Measurements from ENCODE around the gene LTC4S.

The LTC4S gene

DNA sequence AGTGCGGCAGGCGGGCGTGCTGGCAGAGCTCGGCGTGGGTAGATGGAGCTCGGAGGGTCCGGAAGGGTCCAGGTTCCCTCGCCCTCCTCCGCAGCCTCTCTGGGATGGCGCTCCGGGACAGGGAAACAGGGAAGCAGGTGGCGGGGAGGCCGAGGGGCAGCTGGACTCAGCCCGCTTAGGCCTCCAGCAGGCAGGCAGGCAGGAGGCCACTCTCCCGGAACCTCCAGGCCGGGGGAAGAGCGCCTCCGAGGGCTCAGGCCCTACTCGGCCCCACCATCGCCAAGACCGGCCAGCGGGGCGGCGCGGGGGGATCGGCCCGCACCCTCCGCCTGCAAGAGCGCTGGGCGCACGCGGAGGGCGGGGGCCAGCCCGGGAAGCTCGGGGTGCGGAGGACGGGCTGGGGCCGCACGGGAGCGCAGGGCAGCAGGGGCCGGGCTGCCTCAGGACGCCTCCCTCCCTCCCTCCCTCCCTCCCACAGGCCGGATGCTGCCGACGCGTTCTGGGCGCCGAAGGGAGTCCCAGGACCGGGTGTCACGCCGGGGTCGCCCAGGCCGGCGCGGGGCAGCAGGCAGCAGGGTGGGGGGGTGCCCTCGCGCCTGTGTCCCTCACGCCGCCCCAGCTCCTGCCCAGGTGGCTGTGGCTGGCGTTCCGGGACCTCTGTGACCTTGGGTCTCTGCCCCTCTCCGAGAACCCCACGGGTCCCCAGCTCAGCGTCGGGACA, 11.9 kb downstream of the LTC4S start:
- ATAC-seq: peak; percentile 44
- peak overlapping the region; percentile 97 for H3K4me3 Mint-ChIP-seq

GRCh38 chr5:179806250-179807048, 12.7 kb downstream of the LTC4S start, which contains the start of gene MGAT4B:
TSS of gene MGAT4B (minus strand) at chr5:179806866. CDS start at chr5:179806583, 283 bp downstream.
- Mint-ChIP-seq H3K27ac (peak within 1 kb of the TSS; percentile 87), H3K9me3 (no peaks in the 10 kb centered on the region), H3K4me1 (peaks cover 46% of the 10 kb centered on the region), H3K36me3 (peaks cover 20% of the 10 kb centered on the region), H3K4me3 (peak within 1 kb of the TSS; percentile 97), H3K27me3 (no peaks in the 10 kb centered on the region)
- ATAC-seq: peak; percentile 91

More for the DNA sequence above, 11.9 kb downstream of the LTC4S start:
- peaks cover 20% of the 10 kb centered on the region for H3K36me3 Mint-ChIP-seq
- no peaks in the 10 kb centered on the region for H3K9me3 Mint-ChIP-seq
- no peaks in the 10 kb centered on the region for H3K27me3 Mint-ChIP-seq
- H3K4me1 Mint-ChIP-seq: peaks cover 46% of the 10 kb centered on the region
- H3K27ac Mint-ChIP-seq: peak overlapping the region; percentile 87

DNA sequence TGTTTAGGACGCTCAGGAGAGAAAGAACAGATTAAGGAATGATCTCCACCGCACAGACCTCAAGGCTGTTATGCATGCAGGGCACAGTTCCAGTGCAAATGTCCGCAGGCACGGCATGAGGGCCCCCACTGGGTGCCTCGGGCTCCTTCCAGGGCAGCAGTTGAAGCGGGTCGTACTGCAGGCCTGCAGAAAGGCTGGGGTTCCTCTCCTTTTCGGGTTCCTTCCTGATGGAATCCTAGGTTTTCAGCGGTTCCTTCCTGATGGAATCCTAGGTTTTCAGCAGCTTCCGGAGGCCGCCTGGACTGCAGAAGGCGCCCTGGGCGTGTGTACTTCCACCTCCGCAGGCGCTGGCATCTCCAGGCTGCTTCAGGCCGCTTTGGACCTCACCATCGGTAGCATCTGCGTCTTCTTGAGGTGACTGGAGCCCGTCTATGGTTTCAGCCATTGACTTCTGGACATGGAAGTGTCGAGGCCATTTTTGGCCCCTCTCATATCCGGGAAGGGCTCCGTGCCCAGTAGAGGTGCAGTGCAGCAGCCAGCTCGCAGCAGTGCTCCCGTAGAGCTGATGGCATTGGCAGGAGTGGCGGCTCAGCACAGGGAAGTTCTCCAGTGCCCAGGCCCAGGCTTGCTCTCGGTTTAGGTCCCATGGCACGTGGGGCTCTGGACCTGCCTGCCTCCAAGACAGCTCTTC, 18.5 kb downstream of the LTC4S start:
- H3K27me3 Mint-ChIP-seq: no peaks in the 10 kb centered on the region
- no peak overlapping the region for H3K4me3 Mint-ChIP-seq
- ATAC-seq: no peak
- H3K36me3 Mint-ChIP-seq: peaks cover 12% of the 10 kb centered on the region
- H3K27ac Mint-ChIP-seq: no peak overlapping the region
- no peaks in the 10 kb centered on the region for H3K9me3 Mint-ChIP-seq
- H3K4me1 Mint-ChIP-seq: peaks cover 6% of the 10 kb centered on the region

- Mint-ChIP-seq H3K36me3 (peaks cover 12% of the 10 kb centered on the region), H3K9me3 (no peaks in the 10 kb centered on the region), H3K4me3 (no peak overlapping the region), H3K27ac (no peak overlapping the region), H3K4me1 (peaks cover 11% of the 10 kb centered on the region), H3K27me3 (no peaks in the 10 kb centered on the region)
- no peak for ATAC-seq
Observed at GRCh38 chr5:179812997-179813607, 19.3 kb downstream of the LTC4S start.

GRCh38 chr5:179814090-179814489, 20.3 kb downstream of the LTC4S start:
- peaks cover 12% of the 10 kb centered on the region for H3K36me3 Mint-ChIP-seq
- no peaks in the 10 kb centered on the region for H3K9me3 Mint-ChIP-seq
- no peak for ATAC-seq
- H3K27ac Mint-ChIP-seq: no peak overlapping the region
- H3K4me3 Mint-ChIP-seq: no peak overlapping the region
- H3K27me3 Mint-ChIP-seq: no peaks in the 10 kb centered on the region
- peaks cover 20% of the 10 kb centered on the region for H3K4me1 Mint-ChIP-seq

DNA sequence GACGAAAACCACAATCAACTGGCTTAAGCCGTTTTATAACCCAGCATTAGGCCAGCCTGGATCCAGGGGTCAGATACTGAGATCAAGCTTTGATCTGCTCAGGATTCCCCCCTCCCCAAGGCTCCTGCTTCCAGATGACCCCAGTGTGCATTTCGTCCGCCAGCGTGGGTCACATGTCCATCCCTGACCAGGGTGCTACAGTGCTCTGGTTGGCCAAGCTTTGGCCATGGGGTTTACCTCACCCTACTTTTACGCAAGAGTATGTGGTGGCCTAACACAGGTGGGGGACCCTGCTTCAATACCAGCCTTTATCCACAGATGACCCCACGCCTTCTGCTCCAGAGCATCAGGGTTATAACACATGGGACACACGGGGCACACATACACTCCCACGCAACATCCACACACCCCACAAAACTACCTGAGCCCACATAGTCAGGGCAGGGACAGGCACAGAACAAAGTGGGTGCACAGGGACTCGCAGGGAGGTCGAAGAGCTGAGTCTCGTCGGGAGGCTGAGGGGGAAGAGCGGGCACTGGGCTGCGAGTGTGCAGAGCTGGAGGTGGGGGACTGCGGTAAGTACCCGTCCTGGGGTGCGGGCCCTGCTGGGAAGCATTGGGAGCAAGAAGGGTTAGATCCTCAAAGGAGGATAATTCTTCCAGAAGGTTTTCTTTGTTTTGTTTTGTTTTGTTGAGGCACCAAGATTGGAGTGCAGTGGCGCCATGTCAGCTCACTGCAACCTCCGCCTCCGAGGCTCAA, 21.9 kb downstream of the LTC4S start:
- H3K27ac Mint-ChIP-seq: no peak overlapping the region
- H3K9me3 Mint-ChIP-seq: no peaks in the 10 kb centered on the region
- H3K4me1 Mint-ChIP-seq: peaks cover 34% of the 10 kb centered on the region
- H3K4me3 Mint-ChIP-seq: no peak overlapping the region
- peaks cover 12% of the 10 kb centered on the region for H3K36me3 Mint-ChIP-seq
- ATAC-seq: no peak
- no peaks in the 10 kb centered on the region for H3K27me3 Mint-ChIP-seq

GRCh38 chr5:179816401-179816795, 22.6 kb downstream of the LTC4S start:
- no peaks in the 10 kb centered on the region for H3K27me3 Mint-ChIP-seq
- H3K36me3 Mint-ChIP-seq: peaks cover 12% of the 10 kb centered on the region
- H3K9me3 Mint-ChIP-seq: no peaks in the 10 kb centered on the region
- H3K4me1 Mint-ChIP-seq: peaks cover 34% of the 10 kb centered on the region
- ATAC-seq: no peak
- peak overlapping the region; percentile 29 for H3K4me3 Mint-ChIP-seq
- H3K27ac Mint-ChIP-seq: no peak overlapping the region

DNA sequence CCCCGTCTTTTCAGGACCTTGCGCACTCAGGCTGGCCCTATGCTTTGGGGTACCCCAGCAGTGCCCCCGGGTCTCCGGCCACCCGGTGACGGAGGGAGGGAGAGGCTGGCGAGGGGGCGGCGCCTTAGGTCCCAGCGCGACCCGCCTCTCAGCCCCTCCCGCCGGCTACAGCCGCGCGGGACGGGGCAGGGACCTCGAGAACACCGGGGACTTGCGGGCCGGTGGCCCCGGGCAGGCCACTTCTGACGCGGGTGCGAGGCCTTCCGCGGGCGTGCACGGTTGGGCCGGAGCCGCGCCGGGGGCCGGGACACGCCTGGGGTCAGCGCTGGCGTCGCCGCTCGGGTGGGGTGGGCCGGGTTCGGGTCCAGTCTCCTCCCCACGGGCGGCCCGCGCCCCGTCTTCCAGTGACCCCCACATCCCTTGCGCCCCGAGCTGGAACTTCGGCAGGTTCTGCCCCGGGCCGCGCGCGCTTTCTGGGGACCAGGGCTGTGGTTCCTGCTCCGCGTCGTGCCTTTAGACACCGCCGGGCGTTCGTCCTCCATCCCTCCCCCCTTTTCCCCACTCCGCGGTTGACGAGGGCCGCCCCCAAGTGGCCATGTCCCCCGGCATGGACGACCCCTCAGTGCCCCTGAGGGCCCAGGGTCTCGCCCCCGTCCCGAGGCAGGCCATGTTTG, 23.1 kb downstream of the LTC4S start:
- no peaks in the 10 kb centered on the region for H3K27me3 Mint-ChIP-seq
- H3K9me3 Mint-ChIP-seq: no peaks in the 10 kb centered on the region
- peak overlapping the region; percentile 98 for H3K27ac Mint-ChIP-seq
- peaks cover 37% of the 10 kb centered on the region for H3K4me1 Mint-ChIP-seq
- no peak for ATAC-seq
- H3K4me3 Mint-ChIP-seq: peak overlapping the region; percentile 69
- peaks cover 12% of the 10 kb centered on the region for H3K36me3 Mint-ChIP-seq

DNA sequence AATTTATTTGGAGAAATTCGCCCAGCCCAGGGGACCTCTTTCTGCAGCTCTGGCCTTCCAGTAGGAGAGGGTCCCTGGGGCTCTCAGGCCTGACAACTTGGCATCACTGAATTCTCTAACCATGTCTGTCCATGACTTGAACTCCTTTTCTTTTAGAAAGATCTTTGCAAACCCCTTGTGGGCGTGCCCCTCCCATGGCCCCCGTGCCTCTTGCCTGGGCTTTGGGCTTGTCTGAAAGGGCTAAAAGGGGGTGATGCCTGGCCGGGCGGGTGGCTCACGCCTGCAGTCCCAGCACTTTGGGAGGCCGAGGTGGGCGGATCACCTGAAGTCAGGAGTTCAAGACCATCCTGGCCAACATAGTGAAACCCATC, 23.7 kb downstream of the LTC4S start:
- Mint-ChIP-seq H3K27me3 (no peaks in the 10 kb centered on the region), H3K36me3 (peaks cover 18% of the 10 kb centered on the region), H3K4me1 (peaks cover 43% of the 10 kb centered on the region), H3K9me3 (no peaks in the 10 kb centered on the region), H3K27ac (peak overlapping the region; percentile 98), H3K4me3 (peak overlapping the region; percentile 69)
- no peak for ATAC-seq

GRCh38 chr5:179817890-179818745, 24.3 kb downstream of the LTC4S start:
- H3K4me1 Mint-ChIP-seq: peaks cover 49% of the 10 kb centered on the region
- peak overlapping the region; percentile 98 for H3K27ac Mint-ChIP-seq

GRCh38 chr5:179818746-179819295, 25.0 kb downstream of the LTC4S start:
- peak overlapping the region; percentile 98 for H3K27ac Mint-ChIP-seq
- ATAC-seq: peak; percentile 87
- peaks cover 31% of the 10 kb centered on the region for H3K36me3 Mint-ChIP-seq
- H3K4me1 Mint-ChIP-seq: peaks cover 55% of the 10 kb centered on the region
- peak overlapping the region; percentile 82 for H3K4me3 Mint-ChIP-seq
- H3K9me3 Mint-ChIP-seq: no peaks in the 10 kb centered on the region
- H3K27me3 Mint-ChIP-seq: no peaks in the 10 kb centered on the region

More at GRCh38 chr5:179817890-179818745, 24.3 kb downstream of the LTC4S start:
- Mint-ChIP-seq H3K4me3 (peak overlapping the region; percentile 82), H3K27me3 (no peaks in the 10 kb centered on the region), H3K36me3 (peaks cover 24% of the 10 kb centered on the region), H3K9me3 (no peaks in the 10 kb centered on the region)
- no peak for ATAC-seq

DNA sequence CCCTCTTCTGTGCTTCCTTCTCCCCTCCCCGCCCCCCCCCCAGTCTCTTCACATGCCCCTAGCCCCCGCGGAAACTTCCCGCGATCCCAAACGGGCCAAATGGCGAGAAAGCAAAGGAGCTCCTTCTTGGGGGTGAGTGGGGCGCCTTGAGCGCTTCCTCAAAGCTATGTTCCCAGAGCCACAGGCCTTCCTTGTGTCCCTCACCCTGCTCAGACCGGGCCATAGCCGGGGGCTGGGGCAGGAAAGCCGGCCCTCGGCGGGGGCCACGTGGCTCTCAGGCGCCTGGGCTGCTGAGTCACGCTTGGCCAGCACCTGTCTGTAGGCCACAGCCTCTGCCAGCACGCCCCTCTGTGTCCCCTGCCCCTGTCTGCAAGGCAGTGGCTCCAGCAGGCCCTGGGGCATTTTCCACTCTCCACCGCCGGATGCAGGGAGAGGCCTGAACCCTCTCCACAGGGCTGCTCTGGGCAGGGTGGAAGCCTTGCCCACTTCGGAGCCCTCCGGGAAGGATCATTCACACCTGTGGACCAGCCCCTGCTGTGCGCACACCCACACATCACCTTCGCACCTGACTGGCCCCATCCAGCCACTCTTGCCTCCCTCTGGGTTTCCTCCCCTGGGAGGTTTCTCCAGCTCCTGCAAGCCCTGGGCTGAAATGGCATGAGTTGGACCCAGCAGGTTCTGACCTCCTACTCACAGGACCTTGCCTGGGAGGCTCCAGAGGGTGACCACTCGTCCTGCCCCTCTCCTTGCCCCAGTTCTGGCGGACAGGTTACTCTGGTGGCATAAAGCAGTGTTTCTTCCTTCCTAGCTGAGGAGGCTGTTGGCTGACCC, 25.7 kb downstream of the LTC4S start:
- Mint-ChIP-seq H3K36me3 (peaks cover 38% of the 10 kb centered on the region), H3K9me3 (no peaks in the 10 kb centered on the region), H3K4me3 (peak overlapping the region; percentile 82), H3K27ac (peak overlapping the region; percentile 98), H3K4me1 (peaks cover 62% of the 10 kb centered on the region), H3K27me3 (no peaks in the 10 kb centered on the region)
- peak; percentile 45 for ATAC-seq

Data from stimulated activated memory B cell treated with anti-CD40 and anti-IgM and Interleukin-4, amounts not matched to agents 10 μg/mL and 1 μg/mL and 100 μg/mL, for 72 hours (primary cell).